Left lung (tissue), 10 donors: ENCODE data around the gene CGRRF1. TPM values are rescaled to one million over a fixed set of nuclear protein-coding genes. Genes with fewer than 3 reads are reported as not detected.

Experiments used
- ATAC-seq: fragments of 200-7000 bp; cut with Tn5 transposase; one replicate; pipeline ENCODE4 v1.9.1; 2020; ENCODE audit warnings: moderate library complexity
- DNase-seq, 4 donors: peaks; one replicate each; pipeline ENCODE4 v3.0.0-alpha.2; 2013 to 2020
- H3K27ac ChIP-seq, 2 donors: fragments of 200-600 bp; sonication (generic) in 1 of 2; one replicate each; pipeline versions ENCODE4 v1.5.0 to v1.8.0; 2020 to 2021
- H3K27me3 ChIP-seq, 2 donors: fragments of 200-600 bp; sonication (generic) in 1 of 2; one replicate each; pipeline versions ENCODE4 v1.5.0 to v1.8.0; 2020 to 2021
- H3K36me3 ChIP-seq, 2 donors: fragments of 200-600 bp; sonication (generic) in 1 of 2; one replicate each; pipeline versions ENCODE4 v1.5.0 to v1.8.0; 2020 to 2021
- H3K4me1 ChIP-seq, 2 donors: fragments of 200-600 bp; one replicate each; pipeline ENCODE4 v1.8.0; 2021
- H3K4me3 ChIP-seq, 2 donors: fragments of 200-600 bp; sonication (generic) in 1 of 2; one replicate each; pipeline versions ENCODE4 v1.5.0 to v1.8.0; 2020 to 2021; ENCODE audit warnings: mild to moderate bottlenecking in 1 of 2
- H3K9me3 ChIP-seq, 2 donors: fragments of 200-600 bp; sonication (generic) in 1 of 2; one replicate each; pipeline versions ENCODE4 v1.5.0 to v1.8.0; 2020 to 2021
- CTCF ChIP-seq, 2 donors: fragments of 200-600 bp; sonication (generic) in 1 of 2; IDR thresholded peaks; one replicate each; pipeline versions ENCODE4 v1.5.0 to v1.8.0; 2021; ENCODE audit warnings: antibody characterized with exemption in 2 of 2
- intact Hi-C, 2 donors: fragments of 100-400 bp; cut with DNase I; formaldehyde crosslinking; loops; one replicate each; pipeline versions ENCODE4 v1.11.2 to v1.14.2; 2022
- polyA plus RNA-seq, 6 donors: library from polyadenylated mRNA; unstranded; fragments of 120-200 nt; gene quantifications; one replicate each; pipeline ENCODE4 v1.2.1, GENCODE V29; 2013; ENCODE audit not compliant: insufficient read length in 6 of 6
- total RNA-seq, 2 donors: library from RNA; stranded (reverse); fragmentation: NEBNext Ultra II Directional; extraction: Animal tissue kit (Norgen Biotek cat#: 25700); gene quantifications; one replicate each; pipeline ENCODE4 v1.2.1, GENCODE V29; 2021
- donor health status: DM: no; HTN: yes; CAD: no.
- donor health status: DM: no; HTN: no; CAD: no.

The CGRRF1 gene
- total and polyA plus RNA-seq, 8 donors = 17.5 to 31.7 (median 25.4) TPM

- ATAC-seq (no peak), DNase-seq (no peak)
- intact Hi-C loops = no loop called here
- no peaks in the 10 kb centered on the region for H3K4me1 ChIP-seq
- no peaks in the 10 kb centered on the region for H3K9me3 ChIP-seq
- no peak overlapping the region for H3K27ac ChIP-seq
- no peak for TF ChIP-seq CTCF (IDR thresholded peaks at IDR 0.05)
- H3K36me3 ChIP-seq = no peaks in the 10 kb centered on the region
- H3K4me3 ChIP-seq = no peak overlapping the region
- H3K27me3 ChIP-seq = no peaks in the 10 kb centered on the region
Observed at GRCh38 chr14:54549862-54550261, 40.2 kb downstream of the CGRRF1 start.

GRCh38 chr14:54550514-54550913, 40.8 kb downstream of the CGRRF1 start:
- intact Hi-C loops = no loop called here
- DNase-seq (no peak), ATAC-seq (no peak)
- no peak overlapping the region for H3K27ac ChIP-seq
- H3K36me3 ChIP-seq = no peaks in the 10 kb centered on the region
- H3K27me3 ChIP-seq = no peaks in the 10 kb centered on the region
- no peaks in the 10 kb centered on the region for H3K4me1 ChIP-seq
- H3K4me3 ChIP-seq = no peak overlapping the region
- no peaks in the 10 kb centered on the region for H3K9me3 ChIP-seq
- no peak for TF ChIP-seq CTCF (IDR thresholded peaks at IDR 0.05)

- Histone ChIP-seq H3K4me1 (no peaks in the 10 kb centered on the region), H3K9me3 (no peaks in the 10 kb centered on the region), H3K36me3 (no peaks in the 10 kb centered on the region), H3K27me3 (no peaks in the 10 kb centered on the region), H3K27ac (no peak overlapping the region), H3K4me3 (no peak overlapping the region)
- ATAC-seq = no peak
- intact Hi-C loops = no loop called here
- no peak for DNase-seq
- TF ChIP-seq CTCF (IDR thresholded peaks at IDR 0.05) = no peak
Observed at GRCh38 chr14:54554401-54554800, 44.7 kb downstream of the CGRRF1 start.

GRCh38 chr14:54555651-54556050, 45.9 kb downstream of the CGRRF1 start:
- Histone ChIP-seq H3K9me3 (no peaks in the 10 kb centered on the region), H3K4me3 (no peak overlapping the region), H3K27me3 (no peaks in the 10 kb centered on the region), H3K36me3 (no peaks in the 10 kb centered on the region), H3K4me1 (no peaks in the 10 kb centered on the region), H3K27ac (no peak overlapping the region)
- no peak for TF ChIP-seq CTCF (IDR thresholded peaks at IDR 0.05)
- no peak for DNase-seq
- ATAC-seq = no peak
- intact Hi-C loops = no loop called here

GRCh38 chr14:54556535-54556934, 46.8 kb downstream of the CGRRF1 start:
- TF ChIP-seq CTCF (IDR thresholded peaks at IDR 0.05) = no peak
- Histone ChIP-seq H3K9me3 (no peaks in the 10 kb centered on the region), H3K27me3 (peaks cover 0 to 3% of the 10 kb centered on the region in 2 donors), H3K4me1 (no peaks in the 10 kb centered on the region), H3K36me3 (no peaks in the 10 kb centered on the region), H3K4me3 (no peak overlapping the region), H3K27ac (no peak overlapping the region)
- DNase-seq = no peak
- intact Hi-C loops = no loop called here
- no peak for ATAC-seq
